ENCODE results near the gene INAVA. TPM values are rescaled to one million over a fixed set of nuclear protein-coding genes. Genes with fewer than 3 reads are reported as not detected.

Gene INAVA
- total RNA-seq, 1 experiment from 2014 or later, result 36.8 TPM

DNA sequence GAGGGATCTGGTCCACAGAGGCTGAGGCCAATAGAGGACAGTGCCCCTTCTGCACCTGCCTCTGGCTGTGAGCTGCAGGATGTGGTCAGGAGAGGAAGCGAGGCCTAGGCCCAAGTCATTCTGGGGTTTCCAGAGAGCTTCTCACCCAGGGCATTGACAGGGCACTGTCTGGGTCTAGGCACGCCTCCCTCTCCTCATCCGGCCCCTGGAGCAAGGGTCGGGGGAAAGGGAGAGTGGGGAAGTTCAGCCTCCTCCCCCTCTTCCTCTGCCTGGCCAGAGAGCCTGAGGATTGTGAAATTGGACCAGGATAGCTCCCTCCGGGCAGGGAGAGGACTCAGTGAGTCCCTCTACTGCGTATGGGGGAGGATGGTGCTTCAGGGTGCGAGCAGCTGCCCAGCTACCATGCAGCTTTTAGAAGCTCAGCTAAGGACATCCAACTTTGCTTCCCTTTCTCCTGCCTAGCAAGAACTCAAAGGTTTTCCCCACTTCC, 6.3 kb upstream of the INAVA start:
- no peak overlapping the region for H3T11ph ChIP-seq (ENCODE audit: low read length)
- no peak overlapping the region for H3K14ac ChIP-seq (ENCODE audit: insufficient read depth, low read length)
- no peak overlapping the region for H3K9ac ChIP-seq (ENCODE audit: extremely low read depth, insufficient read length, low read length)
- Mint-ChIP-seq H3K36me3 (ENCODE audit: insufficient read depth in 1 of 3, low read depth in 3 of 3) (no peaks in the 10 kb centered on the region), H3K4me1 (peaks cover 42 to 53% of the 10 kb centered on the region in 2 experiments), H3K27ac (no peak overlapping the region), H3K27me3 (ENCODE audit: low read depth) (no peaks in the 10 kb centered on the region; the same call in none of the 2 replicates), H3K4me3 (no peak overlapping the region), H3K9me3 (no peaks in the 10 kb centered on the region)
- H3K23ac ChIP-seq (ENCODE audit: insufficient read length, low read depth, low read length), result no peak overlapping the region
- H3K27me3 ChIP-seq (ENCODE audit: insufficient read depth, low read length), result no peaks in the 10 kb centered on the region
- H2BK15ac ChIP-seq (ENCODE audit: low read depth, low read length), result no peak overlapping the region
- no peak overlapping the region for H2AK5ac ChIP-seq (ENCODE audit: insufficient read length, low read length)
- no peak overlapping the region for H2AFZ ChIP-seq (ENCODE audit: low read length)
- no CpG with 5 or more reads among the region's 7 CpGs for WGBS (ENCODE audit: extremely low coverage, insufficient read length, low lambda C conversion rate)
- no peak overlapping the region for H4K91ac ChIP-seq (ENCODE audit: insufficient read length, low read depth, low read length)
- no peaks in the 10 kb centered on the region for H3K79me1 ChIP-seq (ENCODE audit: insufficient read depth, low read depth, low read length, poor library complexity, severe bottlenecking)
- no peak overlapping the region for H3K18ac ChIP-seq (ENCODE audit: insufficient read length, low read depth, low read length)
- no peaks in the 10 kb centered on the region for H4K20me1 ChIP-seq (ENCODE audit: control insufficient read depth, insufficient read depth, insufficient read length)
- TF ChIP-seq, protein P1, sequence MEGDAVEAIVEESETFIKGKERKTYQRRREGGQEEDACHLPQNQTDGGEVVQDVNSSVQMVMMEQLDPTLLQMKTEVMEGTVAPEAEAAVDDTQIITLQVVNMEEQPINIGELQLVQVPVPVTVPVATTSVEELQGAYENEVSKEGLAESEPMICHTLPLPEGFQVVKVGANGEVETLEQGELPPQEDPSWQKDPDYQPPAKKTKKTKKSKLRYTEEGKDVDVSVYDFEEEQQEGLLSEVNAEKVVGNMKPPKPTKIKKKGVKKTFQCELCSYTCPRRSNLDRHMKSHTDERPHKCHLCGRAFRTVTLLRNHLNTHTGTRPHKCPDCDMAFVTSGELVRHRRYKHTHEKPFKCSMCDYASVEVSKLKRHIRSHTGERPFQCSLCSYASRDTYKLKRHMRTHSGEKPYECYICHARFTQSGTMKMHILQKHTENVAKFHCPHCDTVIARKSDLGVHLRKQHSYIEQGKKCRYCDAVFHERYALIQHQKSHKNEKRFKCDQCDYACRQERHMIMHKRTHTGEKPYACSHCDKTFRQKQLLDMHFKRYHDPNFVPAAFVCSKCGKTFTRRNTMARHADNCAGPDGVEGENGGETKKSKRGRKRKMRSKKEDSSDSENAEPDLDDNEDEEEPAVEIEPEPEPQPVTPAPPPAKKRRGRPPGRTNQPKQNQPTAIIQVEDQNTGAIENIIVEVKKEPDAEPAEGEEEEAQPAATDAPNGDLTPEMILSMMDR (conservative IDR thresholded peaks at IDR 0.05), result no peak
- H2BK12ac ChIP-seq (ENCODE audit: insufficient read length, low read depth, low read length), result no peak overlapping the region
- no peak overlapping the region for H2BK20ac ChIP-seq (ENCODE audit: low read depth, low read length, poor library complexity, severe bottlenecking)
- no peaks in the 10 kb centered on the region for H3K9me3 ChIP-seq (ENCODE audit: control insufficient read depth, low read depth, low read length)
- no peak overlapping the region for H3K56ac ChIP-seq (ENCODE audit: insufficient read length, low read depth, low read length)
- H4K5ac ChIP-seq (ENCODE audit: insufficient read length, low read depth, low read length), result no peak overlapping the region
- H3K79me2 ChIP-seq (ENCODE audit: insufficient read depth, low read length), result peaks cover 2% of the 10 kb centered on the region; the same call in 1 of the 2 replicates
- H2BK5ac ChIP-seq (ENCODE audit: insufficient read length, low read length), result no peak overlapping the region
- peaks cover 21% of the 10 kb centered on the region for H3K23me2 ChIP-seq (ENCODE audit: insufficient read length, low read depth, low read length, poor library complexity, severe bottlenecking)
- H4K8ac ChIP-seq (replicated peaks; ENCODE audit: insufficient read length, low read depth, low read length), result no peak overlapping the region
- H3K4me1 ChIP-seq (ENCODE audit: insufficient read depth, low read length), result peaks cover 9% of the 10 kb centered on the region
- no peak overlapping the region for H2BK120ac ChIP-seq (ENCODE audit: low read depth, low read length, poor library complexity, severe bottlenecking)
- DNase-seq, result peak; percentile 58
- no peak overlapping the region for H3K4me2 ChIP-seq (ENCODE audit: insufficient read depth, insufficient read length, low read length)
- H3K27ac ChIP-seq (ENCODE audit: insufficient read length, low read depth, low read length), result no peak overlapping the region
- no peak overlapping the region for H3K4ac ChIP-seq (ENCODE audit: low read depth, low read length)

Data from H9 (cell line).